Measurements from ENCODE around the gene SLC4A8.
"Not testable (repeated sequence)": the region's sequence is repeated elsewhere in the genome, so short reads cannot be mapped to it uniquely, and the experiment has no call there.

Gene SLC4A8

DNA sequence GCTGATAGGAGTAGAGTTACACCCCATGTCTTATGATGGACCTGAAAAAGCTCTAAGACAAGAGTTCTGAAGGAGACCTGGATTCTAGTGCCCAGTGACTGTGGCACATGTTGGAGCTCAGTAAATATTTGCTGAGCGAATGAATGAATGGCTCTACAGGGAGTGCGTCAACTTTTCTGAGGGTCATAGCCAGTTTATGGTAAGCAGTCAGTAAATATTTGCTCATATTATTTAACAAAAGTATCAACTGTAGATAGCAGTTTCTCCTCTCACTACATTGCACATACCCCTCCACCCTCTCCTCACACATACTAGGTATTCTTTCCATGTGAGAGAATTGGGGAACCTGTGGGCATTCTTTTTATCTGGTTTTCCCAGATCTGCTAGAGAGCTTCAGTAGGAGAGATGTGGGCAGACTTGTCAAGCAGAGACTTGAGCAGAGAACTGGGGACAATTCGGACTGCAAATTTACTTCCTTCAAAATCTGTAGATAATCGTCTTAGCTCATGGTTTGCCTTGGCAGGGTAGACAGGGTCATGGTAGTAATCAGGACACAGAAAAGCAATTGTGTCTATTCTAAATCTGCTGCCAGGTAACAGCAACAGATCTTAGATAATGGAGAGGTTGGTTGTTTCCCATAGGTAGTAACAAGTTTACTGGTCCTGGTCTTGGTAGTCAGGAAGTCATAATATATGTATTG, 5.7 kb downstream of the SLC4A8 start:
- DNase-seq: peak; percentile 84

DNA sequence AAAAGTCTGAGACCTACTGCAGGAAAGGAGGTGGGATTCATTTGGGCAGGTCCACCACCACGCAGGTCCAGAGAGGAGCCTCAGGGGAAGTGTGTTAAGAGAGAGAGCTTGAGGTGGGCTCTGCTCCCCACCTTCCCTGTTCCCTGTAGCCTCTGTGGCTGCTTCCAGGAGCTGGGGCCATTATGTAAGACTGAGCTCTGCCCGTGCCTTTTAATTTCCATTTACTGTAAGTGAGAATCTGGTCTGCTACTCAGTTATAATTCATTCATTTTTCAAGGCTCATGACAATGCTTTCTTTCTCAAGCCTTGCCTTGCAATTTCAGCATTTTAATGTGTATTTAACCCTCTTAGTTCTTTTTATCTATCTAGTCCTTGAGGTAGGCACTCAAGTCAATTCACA, 8.3 kb downstream of the SLC4A8 start:
- no peak for DNase-seq

DNA sequence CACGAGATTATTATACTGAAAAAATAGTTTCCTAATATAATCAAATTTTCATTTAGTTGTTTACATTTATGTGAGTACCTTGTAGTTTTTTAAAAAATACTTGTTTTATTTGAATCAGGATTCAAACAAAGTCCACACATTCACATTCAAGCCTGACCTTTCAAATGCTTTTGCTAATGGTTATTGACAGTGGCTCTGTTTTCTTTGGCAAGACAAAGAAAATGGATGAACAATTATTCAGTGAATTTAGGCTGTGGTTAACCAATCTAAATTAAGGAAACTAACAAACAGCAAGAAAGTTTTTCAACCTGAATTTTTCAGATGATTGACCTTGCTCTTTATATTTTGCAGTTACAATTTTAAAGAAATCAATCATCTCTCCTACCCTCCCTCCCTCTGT, 9.7 kb downstream of the SLC4A8 start:
- peak; percentile 53 for DNase-seq

DNA sequence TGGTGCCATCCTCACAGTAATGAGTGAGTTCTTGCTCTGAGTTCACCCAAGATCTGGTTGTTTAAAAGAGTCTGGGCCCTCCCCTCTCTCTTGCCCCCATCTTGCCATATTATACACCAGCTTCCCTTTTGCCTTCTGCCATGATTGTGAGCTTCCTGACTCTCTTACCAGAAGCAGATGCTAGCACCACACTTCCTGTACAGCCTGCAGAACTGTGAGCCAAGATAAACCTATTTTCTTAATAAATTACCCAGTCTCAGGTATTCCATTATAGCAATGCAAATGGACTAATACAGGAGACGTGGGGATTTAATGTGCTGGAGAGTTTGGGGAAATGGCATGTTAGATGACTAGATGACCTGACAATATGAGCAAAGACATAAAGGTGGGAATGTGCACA, 12.8 kb downstream of the SLC4A8 start:
- DNase-seq: peak; percentile 45

DNA sequence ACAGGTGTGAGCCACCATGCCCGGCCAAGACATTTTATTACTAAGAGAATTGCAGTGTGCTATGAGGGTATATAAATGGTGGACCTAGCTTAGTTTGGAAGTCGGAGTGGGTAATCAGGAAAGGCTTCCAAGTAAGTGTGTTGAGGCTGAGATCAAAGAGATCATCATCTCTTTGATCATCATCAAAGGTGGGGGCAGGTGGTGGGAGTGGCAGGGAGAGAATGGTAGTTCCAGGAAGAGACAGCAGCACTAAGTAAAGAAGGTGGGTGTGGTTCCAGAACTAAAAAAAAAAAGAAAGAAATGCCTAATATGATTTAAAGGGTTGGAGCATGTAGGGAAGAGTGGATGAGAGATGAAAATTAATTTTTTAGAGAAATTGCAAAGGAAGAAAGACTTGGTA, 14.7 kb downstream of the SLC4A8 start:
- DNase-seq: no peak

DNA sequence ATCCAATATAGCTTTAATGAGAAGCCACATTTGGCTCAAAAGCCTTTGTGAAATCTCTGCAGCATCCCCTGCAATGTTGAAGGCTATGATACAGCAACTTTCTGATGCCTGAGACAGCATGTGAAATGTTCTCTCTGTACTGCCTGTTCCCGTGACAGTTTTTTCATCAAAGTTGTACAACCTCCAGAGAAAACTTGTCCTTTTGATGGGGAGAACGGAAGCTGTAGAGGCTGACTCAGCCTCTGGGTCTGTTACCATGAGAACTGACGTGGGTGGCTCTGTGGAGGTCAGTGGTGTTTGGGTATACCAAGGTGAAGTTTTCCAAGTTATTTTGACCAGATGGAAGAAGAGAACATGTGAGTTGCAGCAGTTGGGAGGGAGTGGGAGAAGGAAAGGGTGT, 17.0 kb downstream of the SLC4A8 start:
- no peak for DNase-seq

DNA sequence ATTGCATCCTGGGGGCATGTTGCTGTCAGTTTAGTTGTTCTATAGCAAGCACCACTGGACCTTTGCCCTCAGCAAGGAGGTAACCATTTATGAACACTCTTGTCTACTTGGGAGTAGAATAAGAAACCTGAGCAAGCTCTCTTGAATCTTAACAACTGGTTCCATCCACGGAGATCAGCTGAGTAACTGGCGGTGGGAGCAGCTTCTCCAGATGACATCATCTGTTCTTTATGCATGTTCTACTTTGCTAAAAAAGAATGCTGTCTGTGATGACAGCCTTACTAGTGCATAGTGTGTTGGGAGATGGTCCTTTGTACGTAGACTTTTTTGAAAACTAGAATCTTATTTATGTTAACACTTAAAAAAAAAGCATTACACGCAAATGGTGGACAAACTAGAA, 17.7 kb downstream of the SLC4A8 start:
- no peak for DNase-seq

DNA sequence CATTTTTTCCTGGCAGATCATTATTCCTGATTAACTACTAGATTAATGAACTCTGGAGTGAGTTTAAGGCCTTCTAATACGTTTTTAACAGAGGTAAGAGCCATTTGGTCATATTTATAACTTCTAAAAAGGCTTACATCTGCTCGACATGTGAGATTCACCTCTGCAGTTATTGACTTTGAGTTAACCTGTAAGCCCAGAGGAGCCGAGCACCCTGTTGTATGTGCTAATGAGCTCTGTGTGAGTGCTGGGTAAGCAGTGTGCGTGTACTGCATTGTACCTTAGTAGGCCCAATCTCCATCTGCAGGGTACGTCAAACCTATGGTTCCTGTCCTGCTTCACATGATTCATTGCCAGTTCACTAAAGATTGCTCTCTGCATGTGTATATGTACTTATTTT, 18.9 kb downstream of the SLC4A8 start:
- no peak for DNase-seq

DNA sequence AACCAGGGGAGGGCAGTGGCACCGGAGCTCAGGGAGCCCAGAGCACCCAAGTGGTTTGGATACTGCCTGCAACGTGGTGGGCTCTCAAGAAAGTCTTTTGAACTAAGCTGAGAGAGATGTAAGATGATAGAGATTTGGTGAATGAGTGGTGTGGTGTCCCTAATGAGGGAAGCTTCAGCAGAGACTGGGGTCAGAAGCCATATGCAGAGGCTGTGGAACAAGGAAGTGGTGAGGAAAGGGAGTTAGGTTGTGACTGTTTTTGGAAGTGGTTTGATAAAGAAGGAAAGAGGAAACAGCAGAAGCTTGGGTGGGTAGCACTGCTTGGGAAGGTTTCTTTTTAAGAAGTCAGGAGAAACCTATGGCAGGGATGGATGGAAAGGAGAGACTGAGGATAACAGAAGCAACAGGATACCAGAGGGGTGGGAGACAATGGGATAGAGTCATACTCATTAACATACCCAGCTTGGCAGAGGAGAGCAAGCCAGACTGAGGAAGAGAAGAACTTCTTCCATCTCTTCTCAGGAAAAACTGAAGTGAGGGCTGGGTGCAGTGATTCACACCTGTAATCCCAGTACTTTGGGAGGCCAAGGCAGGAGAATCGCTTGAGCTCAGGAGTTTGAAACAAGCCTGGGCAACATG, 24.1 kb downstream of the SLC4A8 start:
- no peak for DNase-seq

DNA sequence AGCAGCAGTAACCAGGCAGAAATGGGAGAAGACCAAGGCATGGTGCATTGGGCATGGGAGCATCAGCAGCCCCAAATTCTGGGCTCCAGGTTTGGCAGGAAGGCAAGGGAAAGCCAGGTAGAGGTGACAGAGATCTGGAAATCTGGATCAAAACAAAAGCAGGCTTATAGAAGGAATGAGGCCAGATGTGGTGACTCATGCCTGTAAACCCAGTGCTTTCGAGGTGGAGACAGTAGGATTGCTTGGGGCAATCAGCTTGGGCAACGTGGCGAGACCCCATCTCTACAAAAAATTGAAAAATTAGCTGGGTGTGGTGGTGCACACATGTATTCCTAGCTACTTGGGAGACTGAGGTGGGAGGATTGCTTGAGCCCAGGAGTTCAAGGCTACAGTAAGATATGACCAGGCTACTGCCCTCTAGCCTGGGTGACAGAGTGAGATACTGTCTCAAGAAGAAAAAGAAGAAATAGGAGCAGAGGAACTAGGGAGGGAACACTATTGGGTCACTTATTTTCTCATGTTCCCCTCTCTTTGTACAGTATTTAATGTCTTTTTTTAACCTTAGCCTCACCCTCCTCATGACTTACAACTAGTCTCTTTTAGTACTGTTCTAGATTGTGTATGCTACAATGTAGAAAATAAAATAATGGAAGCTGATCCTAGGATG, 25.1 kb downstream of the SLC4A8 start:
- DNase-seq: no peak

DNA sequence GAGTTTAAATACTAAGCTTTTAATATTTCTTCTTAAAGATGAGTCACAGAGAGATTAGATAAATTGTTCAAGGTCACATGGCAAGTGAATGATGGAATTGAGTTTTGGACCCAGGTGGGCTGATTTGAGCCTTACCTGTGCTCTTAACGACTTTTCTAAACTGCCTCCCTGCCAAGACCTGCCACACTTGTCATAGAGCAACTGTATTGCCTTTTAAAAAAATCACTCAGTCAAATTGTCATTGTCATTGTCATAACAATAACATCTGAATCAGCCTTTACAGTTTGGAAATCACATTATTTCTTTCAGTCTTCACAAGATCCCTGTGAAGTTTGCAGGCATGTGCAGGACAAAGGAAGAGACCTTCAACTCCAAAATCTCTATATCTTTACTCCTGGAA, 25.7 kb downstream of the SLC4A8 start:
- DNase-seq: no peak

DNA sequence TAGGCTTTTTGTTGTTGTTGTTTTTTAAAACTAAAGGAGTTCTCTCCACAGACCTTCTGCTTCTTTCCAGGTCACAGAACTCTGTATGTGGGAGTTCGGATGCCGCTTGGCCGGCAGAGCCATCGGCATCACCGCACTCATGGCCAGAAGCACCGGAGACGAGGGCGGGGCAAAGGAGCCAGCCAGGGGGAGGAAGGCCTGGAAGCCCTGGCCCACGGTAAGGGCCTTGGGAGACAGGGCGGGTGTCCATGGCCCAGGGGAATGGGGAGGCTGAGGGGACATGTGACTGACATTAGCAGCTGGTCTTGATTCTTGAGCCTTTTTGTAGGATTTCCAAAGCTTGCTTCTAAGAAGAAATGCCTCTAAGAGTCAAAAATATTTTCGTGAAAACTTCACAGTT, 26.2 kb downstream of the SLC4A8 start:
- DNase-seq: no peak

DNA sequence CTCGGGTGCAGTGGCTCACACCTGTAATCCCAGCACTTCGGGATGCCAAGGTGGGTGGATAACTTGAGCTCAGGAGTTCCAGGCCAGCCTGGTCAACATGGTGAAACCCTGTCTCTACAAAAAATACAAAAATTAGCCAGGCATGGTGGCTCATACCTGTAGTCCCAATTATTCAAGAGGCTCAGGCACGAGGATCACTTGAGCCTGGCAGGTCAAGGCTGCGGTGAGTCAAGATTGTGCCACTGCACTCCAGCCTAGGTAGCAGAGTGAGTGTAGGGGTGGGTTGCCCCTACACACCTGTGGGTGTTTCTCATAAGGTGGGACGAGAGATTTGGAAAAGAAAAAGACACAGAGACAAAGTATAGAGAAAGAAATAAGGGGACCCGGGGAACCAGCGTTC, 29.4 kb downstream of the SLC4A8 start:
- DNase-seq: not testable (repeated sequence)

DNA sequence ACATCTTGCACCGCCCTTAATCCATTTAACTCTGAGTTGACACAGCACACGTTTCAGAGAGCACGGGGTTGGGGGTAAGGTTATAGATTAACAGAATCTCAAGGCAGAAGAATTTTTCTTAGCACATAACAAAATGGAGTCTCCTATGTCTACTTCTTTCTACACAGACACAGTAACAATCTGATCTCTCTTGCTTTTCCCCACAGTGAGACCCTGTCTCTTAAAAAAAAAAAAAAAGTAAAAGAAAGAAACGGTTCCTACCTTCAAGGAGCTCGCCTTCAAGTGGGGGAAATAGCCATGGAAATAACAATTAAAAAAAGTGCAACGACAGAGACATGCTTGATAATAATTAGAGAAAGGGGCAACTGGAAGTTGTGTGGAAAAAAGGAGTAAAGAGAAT, 30.4 kb downstream of the SLC4A8 start:
- DNase-seq: not testable (repeated sequence)

DNA sequence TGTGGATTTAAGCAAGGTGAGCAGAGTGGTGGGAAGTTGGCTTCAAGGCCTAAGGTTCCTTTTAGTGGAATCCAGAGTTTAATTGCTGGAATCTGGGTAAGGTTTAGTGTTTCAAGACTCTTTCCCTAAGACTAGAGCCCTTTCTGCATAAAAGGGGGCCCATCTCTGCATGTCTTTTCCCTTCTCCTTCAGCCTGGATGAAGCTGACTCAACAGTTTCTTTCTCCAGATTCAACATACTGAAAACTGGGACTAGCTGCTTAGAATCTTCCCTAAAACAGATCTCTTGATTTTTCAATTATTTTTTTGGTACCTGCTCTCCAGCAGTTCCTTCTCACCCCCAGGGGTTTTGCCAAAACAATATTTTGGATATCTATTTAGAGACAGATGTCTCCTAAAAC, 34.0 kb downstream of the SLC4A8 start:
- DNase-seq: no peak

DNA sequence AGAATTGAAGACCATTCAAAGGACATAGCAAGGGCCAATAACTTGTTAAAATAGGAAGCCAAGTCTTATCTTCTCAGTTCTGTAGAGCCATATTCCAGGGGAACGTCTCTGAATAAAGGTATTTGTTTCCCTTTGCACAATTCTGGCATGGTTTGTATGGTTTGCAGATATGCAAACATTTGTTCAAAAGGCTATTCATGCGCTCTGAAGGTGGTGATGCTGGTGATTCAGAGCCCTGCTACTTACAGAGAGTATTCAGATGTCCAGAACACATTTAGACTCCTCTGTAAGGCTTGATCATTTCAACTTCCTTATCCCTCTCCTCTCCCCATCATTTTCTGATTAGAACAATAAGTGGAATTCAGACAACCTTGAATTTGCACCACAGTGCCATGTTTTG, 35.9 kb downstream of the SLC4A8 start:
- DNase-seq: peak; percentile 26

DNA sequence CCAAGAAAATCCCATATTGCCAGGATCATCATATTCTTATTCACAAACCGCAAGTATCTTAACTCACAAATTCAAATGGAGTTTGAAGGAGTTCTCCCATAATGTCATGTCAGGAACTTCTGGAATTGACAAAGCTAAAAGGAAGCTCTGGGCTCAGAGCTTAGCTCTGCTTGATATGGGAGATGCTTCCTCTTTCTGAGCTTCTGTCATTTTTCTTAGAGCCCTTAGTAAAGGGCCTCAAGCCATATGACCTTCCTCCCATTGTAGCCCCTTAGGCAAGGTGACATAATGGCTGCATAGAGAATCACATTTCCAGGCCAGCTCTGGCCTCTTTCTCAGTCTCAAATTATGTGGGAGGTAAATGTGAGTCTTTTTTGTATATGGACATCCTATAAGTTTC, 40.9 kb downstream of the SLC4A8 start:
- DNase-seq: no peak

DNA sequence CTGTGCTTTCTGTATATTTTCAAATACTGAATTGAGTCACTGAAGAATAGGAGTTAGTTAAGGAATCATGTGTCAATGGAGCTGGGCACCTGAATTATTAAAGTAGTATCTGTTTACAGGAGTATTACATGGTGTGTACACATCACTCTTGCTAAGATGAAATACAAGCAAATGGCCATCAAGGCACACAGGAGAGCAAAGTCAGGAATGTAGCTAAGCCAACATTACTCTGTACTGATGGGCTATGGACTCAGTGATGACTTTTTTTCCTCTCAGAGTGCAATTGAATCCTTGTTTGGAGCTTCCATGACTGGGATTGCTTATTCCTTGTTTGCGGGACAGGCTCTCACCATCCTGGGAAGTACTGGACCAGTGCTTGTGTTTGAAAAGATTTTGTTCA, 45.5 kb downstream of the SLC4A8 start:
- DNase-seq: no peak

DNA sequence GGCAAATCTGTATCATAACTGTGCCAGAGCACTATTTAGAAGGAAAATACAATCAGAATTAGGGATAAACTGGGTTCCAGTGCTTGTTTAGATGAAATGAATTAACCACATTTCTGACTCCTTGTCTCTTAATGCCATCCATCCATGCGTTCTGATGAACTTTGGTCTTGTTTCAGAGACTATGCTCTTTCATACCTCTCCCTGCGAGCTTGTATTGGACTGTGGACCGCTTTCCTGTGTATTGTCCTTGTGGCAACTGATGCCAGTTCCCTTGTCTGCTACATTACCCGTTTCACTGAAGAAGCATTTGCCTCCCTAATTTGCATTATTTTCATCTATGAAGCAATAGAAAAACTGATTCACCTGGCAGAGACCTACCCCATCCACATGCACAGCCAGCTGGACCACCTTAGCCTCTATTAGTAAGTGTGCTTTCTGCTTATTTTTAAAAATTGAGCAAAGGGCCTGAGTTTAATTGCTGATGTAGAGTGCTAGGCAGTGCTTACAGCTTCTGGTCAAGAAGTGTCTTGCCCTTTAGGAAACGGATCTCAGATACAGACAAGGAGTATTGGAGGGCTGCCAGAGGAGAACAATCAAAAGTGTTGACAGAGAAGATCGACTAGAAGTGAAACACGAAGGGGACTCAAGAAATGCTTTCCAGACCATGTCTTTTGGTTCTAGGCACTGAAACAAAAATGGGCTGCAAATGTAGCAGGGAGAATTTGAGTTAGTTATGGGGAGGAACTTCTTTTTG, 46.7 kb downstream of the SLC4A8 start:
- DNase-seq: no peak

DNA sequence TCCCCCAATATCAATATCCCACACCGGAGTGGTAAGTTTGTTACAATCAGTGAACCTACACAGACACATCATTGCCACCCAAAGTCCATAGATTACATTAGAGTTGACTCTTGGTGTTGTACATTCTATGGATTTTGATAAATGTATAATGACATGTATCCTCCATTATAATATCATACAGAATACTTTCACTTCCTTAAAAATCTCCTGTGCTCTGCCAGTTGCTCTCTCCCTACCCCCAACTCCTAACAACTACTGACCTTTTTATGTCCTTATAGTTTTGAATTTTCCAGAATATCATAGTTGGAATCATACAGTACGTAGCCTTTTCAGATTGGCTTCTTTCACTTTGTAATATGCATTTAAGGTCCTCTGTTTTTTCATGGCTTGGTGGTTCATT, 48.4 kb downstream of the SLC4A8 start:
- no peak for DNase-seq

DNA sequence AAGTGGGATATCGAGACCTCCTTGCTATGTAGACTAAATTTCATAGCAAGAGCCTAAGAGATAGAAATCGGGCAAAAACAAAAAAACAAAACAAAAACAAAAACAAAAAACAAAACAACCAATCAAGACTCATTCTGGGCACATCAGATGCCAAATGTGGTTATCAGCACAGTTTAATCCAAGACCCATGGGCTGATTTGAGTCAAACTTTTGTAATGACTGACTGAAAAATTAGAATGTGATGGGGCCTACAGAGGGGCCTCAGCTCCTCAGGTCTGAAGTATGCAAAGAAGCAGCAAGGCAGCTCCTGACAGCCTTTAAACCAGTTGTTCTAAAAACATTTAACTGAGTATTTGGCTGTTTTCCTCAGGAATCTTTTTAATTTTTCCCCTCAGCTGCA, 49.3 kb downstream of the SLC4A8 start:
- no peak for DNase-seq

DNA sequence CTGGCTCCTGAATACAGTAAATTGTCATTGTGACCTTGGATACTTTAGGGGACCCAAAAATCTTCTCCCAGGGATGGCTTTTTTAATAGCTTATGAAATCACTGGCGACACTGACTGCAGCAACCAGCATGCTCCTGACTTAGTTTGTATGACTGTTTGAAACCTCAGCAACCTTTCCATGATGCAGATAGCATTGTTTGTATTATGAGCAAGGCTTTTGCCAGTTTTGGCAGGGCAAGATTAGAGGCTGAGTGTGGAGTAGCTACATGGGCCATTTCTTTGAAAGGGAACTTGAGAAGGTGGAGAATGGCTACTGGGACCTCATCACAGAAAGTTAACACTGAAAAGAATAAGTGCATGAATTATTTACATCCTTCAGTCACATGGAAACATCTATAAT, 50.9 kb downstream of the SLC4A8 start:
- DNase-seq: no peak

DNA sequence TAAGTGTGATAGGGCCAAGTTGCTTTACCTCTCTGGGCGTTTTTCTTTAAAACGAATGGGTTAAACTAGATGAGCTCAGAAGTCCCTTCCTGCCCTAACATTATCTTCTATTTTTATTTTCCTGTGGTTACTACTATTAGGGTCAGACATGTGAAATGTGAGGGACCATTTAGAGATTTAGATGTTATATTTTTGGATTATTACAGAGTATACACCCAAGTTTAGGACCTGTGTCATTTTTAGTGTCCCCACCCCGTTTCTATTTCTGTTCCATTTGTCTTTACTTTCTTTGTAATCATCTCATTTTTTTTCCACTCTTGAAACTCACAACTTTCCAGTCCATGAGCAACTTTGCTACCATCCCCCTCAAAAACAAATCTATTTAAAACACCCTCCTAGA, 56.3 kb downstream of the SLC4A8 start:
- DNase-seq: no peak

Measured in NCI-H774 (cell line).